Effector CD8-positive, alpha-beta T cell (primary cell): Measurements from ENCODE around the gene FFAR1.
"Not testable (repeated sequence)": the region's sequence is repeated elsewhere in the genome, so short reads cannot be mapped to it uniquely, and the experiment has no call there.

ENCODE experiments used
- DNase-seq: peaks from one replicate; lab custom pipeline; 2025; lab: John Stamatoyannopoulos, UW

FFAR1 gene

GRCh38 chr19:35360880-35361420 lies 13.2 kb downstream of the FFAR1 start:
- no peak for DNase-seq

GRCh38 chr19:35362261-35363000 lies 14.7 kb downstream of the FFAR1 start:
- DNase-seq, result no peak

- DNase-seq, result no peak
These were observed 15.4 kb downstream of the FFAR1 start for GRCh38 chr19:35363001-35363590.

- no peak for DNase-seq
These were observed 16.2 kb downstream of the FFAR1 start for GRCh38 chr19:35363711-35364425.

GRCh38 chr19:35365303-35365702 lies 17.6 kb downstream of the FFAR1 start:
- DNase-seq, result no peak

- DNase-seq, result no peak
These were observed 20.7 kb downstream of the FFAR1 start for GRCh38 chr19:35368378-35368777.

- no peak for DNase-seq
These were observed 21.8 kb downstream of the FFAR1 start for GRCh38 chr19:35369522-35369921.

- DNase-seq, result no peak
These were observed 23.0 kb downstream of the FFAR1 start, which contains the start of gene GPR42 for GRCh38 chr19:35370722-35371121. TSS of gene GPR42 (plus strand) at chr19:35371068. CDS start at chr19:35371360, 292 bp downstream.

GRCh38 chr19:35373492-35373891 lies 25.8 kb downstream of the FFAR1 start:
- DNase-seq, result no peak

GRCh38 chr19:35374031-35374430 lies 26.3 kb downstream of the FFAR1 start:
- DNase-seq, result not testable (repeated sequence)

- DNase-seq, result no peak
These were observed 28.0 kb downstream of the FFAR1 start for GRCh38 chr19:35375505-35376307.

GRCh38 chr19:35377656-35378055 lies 30.0 kb downstream of the FFAR1 start:
- DNase-seq, result no peak

- DNase-seq, result no peak
These were observed 30.7 kb downstream of the FFAR1 start for GRCh38 chr19:35378356-35378755.

- not testable (repeated sequence) for DNase-seq
These were observed 31.8 kb downstream of the FFAR1 start for GRCh38 chr19:35379545-35379944.

- no peak for DNase-seq
These were observed 32.3 kb downstream of the FFAR1 start for GRCh38 chr19:35379992-35380391.

GRCh38 chr19:35380450-35381124 lies 32.9 kb downstream of the FFAR1 start:
- DNase-seq, result no peak

- DNase-seq, result no peak
These were observed 33.6 kb downstream of the FFAR1 start for GRCh38 chr19:35381318-35381717.

- no peak for DNase-seq
These were observed 34.2 kb downstream of the FFAR1 start for GRCh38 chr19:35381926-35382325.

- DNase-seq, result no peak
These were observed 35.8 kb downstream of the FFAR1 start for GRCh38 chr19:35383536-35383935.

GRCh38 chr19:35388277-35389054 lies 40.8 kb downstream of the FFAR1 start:
- DNase-seq, result no peak
